Neural cell (in vitro differentiated cells): Measurements from ENCODE around the gene DIDO1. TPM values are rescaled to one million over a fixed set of nuclear protein-coding genes. Genes with fewer than 3 reads are reported as not detected.
"Not testable (repeated sequence)": the region's sequence is repeated elsewhere in the genome, so short reads cannot be mapped to it uniquely, and the experiment has no call there.

ENCODE experiments used
- H2AFZ ChIP-seq: fragments of 200-600, 300-800 bp; sonication (generic), shearing (Covaris generic); 2 replicates; pipeline ENCODE4 v1.6.0; 2014; ENCODE audit warnings: low read depth, mild to moderate bottlenecking, antibody characterized with exemption, low read length, moderate library complexity
- H3F3A ChIP-seq: fragments of 200-600 bp; shearing (Covaris generic); 2 replicates; pipeline ENCODE4 v1.6.1; 2016; ENCODE audit warnings: mild to moderate bottlenecking, moderate library complexity, mixed read lengths, antibody characterized with exemption, low read length; ENCODE audit not compliant: insufficient read depth, poor library complexity, severe bottlenecking
- H3K27ac ChIP-seq: fragments of 200-600, 300-800 bp; sonication (generic), shearing (Covaris generic); 2 replicates; pipeline ENCODE4 v1.5.1; 2014; ENCODE audit warnings: mild to moderate bottlenecking, low read length, moderate library complexity
- H3K27me3 ChIP-seq: fragments of 300-800, 200-600 bp; sonication (generic), shearing (Covaris generic); 2 replicates; pipeline ENCODE4 v1.6.0; 2014; ENCODE audit warnings: mild to moderate bottlenecking, low read depth, low read length, moderate library complexity; ENCODE audit not compliant: insufficient read depth
- H3K36me3 ChIP-seq: fragments of 300-800, 200-600 bp; sonication (generic), shearing (Covaris generic); 2 replicates; pipeline ENCODE4 v1.5.1; 2014; ENCODE audit warnings: mild to moderate bottlenecking, antibody characterized with exemption, low read length, moderate library complexity; ENCODE audit not compliant: insufficient read depth
- H3K4me2 ChIP-seq: fragments of 300-800, 200-600 bp; sonication (generic), shearing (Covaris generic); 2 replicates; pipeline ENCODE4 v1.6.0; 2014; ENCODE audit warnings: mild to moderate bottlenecking, low read length
- H3K4me3 ChIP-seq: fragments of 300-800, 200-600 bp; sonication (generic), shearing (Covaris generic); 2 replicates; pipeline ENCODE4 v1.5.1; 2014; ENCODE audit warnings: mild to moderate bottlenecking, low read length, moderate library complexity
- H3K79me2 ChIP-seq: fragments of 200-600 bp; shearing (Covaris generic); replicated peaks from 2 replicates; pipeline ENCODE4 v1.6.0; 2014; ENCODE audit warnings: mild to moderate bottlenecking, low read length, moderate library complexity; ENCODE audit not compliant: insufficient read depth
- H3K9ac ChIP-seq: fragments of 300-800, 200-600 bp; sonication (generic), shearing (Covaris generic); 2 replicates; pipeline ENCODE4 v1.6.1; 2016; ENCODE audit warnings: mild to moderate bottlenecking, low read length, mixed read lengths
- H3K9me2 ChIP-seq: fragments of 200-600 bp; shearing (Covaris generic); 2 replicates; pipeline ENCODE4 v1.6.1; 2016; ENCODE audit warnings: mild to moderate bottlenecking, low read length, mixed read lengths; ENCODE audit not compliant: insufficient read depth
- H3K9me3 ChIP-seq: fragments of 200-600, 300-800 bp; sonication (generic), shearing (Covaris generic); 2 replicates; pipeline ENCODE4 v1.6.1; 2016; ENCODE audit warnings: mild to moderate bottlenecking, mixed run types, low read length, moderate library complexity, mixed read lengths
- H4K20me1 ChIP-seq: fragments of 200-600 bp; shearing (Covaris generic); 2 replicates; pipeline ENCODE4 v1.6.1; 2016; ENCODE audit warnings: mild to moderate bottlenecking, mixed run types; ENCODE audit not compliant: insufficient read depth
- CTCF ChIP-seq: fragments of 450-650 bp; IDR thresholded peaks from 2 replicates; pipeline ENCODE4 v1.5.1; 2014; ENCODE audit warnings: antibody characterized with exemption, mild to moderate bottlenecking, moderate library complexity; ENCODE audit not compliant: poor library complexity, severe bottlenecking
- EP300 ChIP-seq: fragments of 450-650 bp; conservative IDR thresholded peaks from 2 replicates; pipeline ENCODE4 v1.6.1; 2014; ENCODE audit warnings: antibody characterized with exemption, mild to moderate bottlenecking, moderate library complexity; ENCODE audit not compliant: poor library complexity, severe bottlenecking
- EZH2 ChIP-seq: fragments of 200-600, 300-800 bp; shearing (Covaris generic), sonication (generic); IDR thresholded peaks from 2 replicates; pipeline ENCODE4 v1.6.1; 2014; ENCODE audit warnings: antibody characterized with exemption, low read length, borderline replicate concordance, mild to moderate bottlenecking; ENCODE audit not compliant: insufficient read depth, poor library complexity, severe bottlenecking
- MXI1 ChIP-seq: fragments of 450-650 bp; conservative IDR thresholded peaks from 2 replicates; pipeline ENCODE4 v1.6.1; 2014; ENCODE audit warnings: antibody characterized with exemption, mild to moderate bottlenecking; ENCODE audit not compliant: poor library complexity, severe bottlenecking
- POLR2AphosphoS5 ChIP-seq: IDR thresholded peaks from 2 replicates; pipeline ENCODE4 v1.6.1; 2012
- RAD21 ChIP-seq: fragments of 450-650 bp; conservative IDR thresholded peaks from 2 replicates; pipeline ENCODE4 v1.6.1; 2014; ENCODE audit warnings: antibody characterized with exemption, mild to moderate bottlenecking, moderate library complexity
- REST ChIP-seq: IDR thresholded peaks from 2 replicates; pipeline ENCODE4 v1.6.1; 2012; ENCODE audit warnings: borderline replicate concordance
- SMC3 ChIP-seq: fragments of 450-650 bp; conservative IDR thresholded peaks from 2 replicates; pipeline ENCODE4 v1.6.1; 2014; ENCODE audit warnings: antibody characterized with exemption, mild to moderate bottlenecking, moderate library complexity; ENCODE audit not compliant: poor library complexity
- TAF1 ChIP-seq: IDR thresholded peaks from 2 replicates; pipeline ENCODE4 v1.6.1; 2012; ENCODE audit warnings: low read depth
- polyA plus RNA-seq: library from polyadenylated mRNA; depleted of rRNA; stranded (reverse); fragments of >200 nt; gene quantifications from 2 replicates; pipeline ENCODE4 v1.2.3, GENCODE V29; 2014

DIDO1 gene
- polyA plus RNA-seq, 1 donor from 2014 or later = 42.8 TPM

- Histone ChIP-seq H3K27ac (no peak overlapping the region), H4K20me1 (no peaks in the 10 kb centered on the region), H3K4me3 (no peak overlapping the region), H2AFZ (no peak overlapping the region), H3K36me3 (no peaks in the 10 kb centered on the region), H3K9ac (no peak overlapping the region), H3K27me3 (no peaks in the 10 kb centered on the region), H3K9me3 (no peaks in the 10 kb centered on the region), H3F3A (no peaks in the 10 kb centered on the region), H3K9me2 (no peaks in the 10 kb centered on the region), H3K79me2 (no peaks in the 10 kb centered on the region), H3K4me2 (no peak overlapping the region)
- TF ChIP-seq TAF1 (no peak), MXI1 (no peak), RAD21 (no peak), REST (no peak), CTCF (no peak), EP300 (no peak)
These were observed 51.4 kb downstream of the DIDO1 start for GRCh38 chr20:62874964-62875344.

GRCh38 chr20:62873681-62874031 is 52.6 kb downstream of the DIDO1 start:
- H3K9me3 ChIP-seq, H3F3A ChIP-seq, H3K9me2 ChIP-seq, H3K36me3 ChIP-seq, H3K4me3 ChIP-seq, H3K4me2 ChIP-seq, H3K27ac ChIP-seq, H3K9ac ChIP-seq, H3K79me2 ChIP-seq, H3K27me3 ChIP-seq, H4K20me1 ChIP-seq, H2AFZ ChIP-seq: not testable (repeated sequence)
- peak; percentile 9 for TF ChIP-seq RAD21
- peak; percentile 14 for TF ChIP-seq CTCF

- H3K27me3 ChIP-seq = no peaks in the 10 kb centered on the region
- TF ChIP-seq SMC3 (no peak), TAF1 (no peak), EP300 (no peak), RAD21 (no peak), CTCF (no peak), MXI1 (no peak), POLR2AphosphoS5 (no peak), EZH2 (no peak)
- no peaks in the 10 kb centered on the region for H3K9me2 ChIP-seq
- no peaks in the 10 kb centered on the region for H3K36me3 ChIP-seq
- no peaks in the 10 kb centered on the region for H3K79me2 ChIP-seq
- H3K4me2 ChIP-seq = no peak overlapping the region
- H3F3A ChIP-seq = no peaks in the 10 kb centered on the region
- no peaks in the 10 kb centered on the region for H3K9me3 ChIP-seq
- H2AFZ ChIP-seq = no peak overlapping the region
- H3K27ac ChIP-seq = no peak overlapping the region
- no peaks in the 10 kb centered on the region for H4K20me1 ChIP-seq
- no peak overlapping the region for H3K4me3 ChIP-seq
- no peak overlapping the region for H3K9ac ChIP-seq
These were observed 53.0 kb downstream of the DIDO1 start for GRCh38 chr20:62873280-62873679.
